Measurements from ENCODE around the gene ZNF592. TPM values are rescaled to one million over a fixed set of nuclear protein-coding genes. Genes with fewer than 3 reads are reported as not detected.

ZNF592 gene
- total RNA-seq (2022) (49.5 and 49.6 TPM in 2 replicates), Bru-seq, nascent RNA (percentile 92 among the genes with signal in this experiment), BruChase-seq, experiment 1, labeled RNA remaining after a 6-hour chase (percentile 91 among the genes with signal in this experiment), BruChase-seq, experiment 2, labeled RNA remaining after a 2-hour chase (percentile 92 among the genes with signal in this experiment)
- long read RNA-seq, full-length matches to known transcripts, result 9 of 33 reads
- long read RNA-seq, partial matches to known transcripts, result 12 of 33 reads
- long read RNA-seq, other reads (novel, unspliced or antisense), result 12 of 33 reads

GRCh38 chr15:84748274-84749110, at the start of gene ZNF592:
ZNF592 (plus strand) TSS chr15:84748592; CDS start chr15:84782676, 34,084 bp downstream.
- CTCF ChIA-PET, result interaction anchor here (0.6 to 1.0 kb wide), 2 partner anchors 13 to 33 kb away, joined by 4 read pairs; partner anchors contain the start of gene SEC11A
- H3K9me3 Mint-ChIP-seq (ENCODE audit: low read depth, unreplicated experiment), result no peaks in the 10 kb centered on the region
- peaks cover 48% of the 10 kb centered on the region for H3K4me1 Mint-ChIP-seq (ENCODE audit: low read depth, unreplicated experiment)
- no peaks in the 10 kb centered on the region for H3K27me3 Mint-ChIP-seq (ENCODE audit: unreplicated experiment)
- peak within 1 kb of the TSS; percentile 84 for H3K27ac Mint-ChIP-seq (ENCODE audit: unreplicated experiment)
- peak within 1 kb of the TSS; percentile 94 for H3K4me3 Mint-ChIP-seq (ENCODE audit: low read depth, unreplicated experiment)
- intact Hi-C loops (cut with micrococcal nuclease; ENCODE audit: unreplicated experiment), result loop anchor here (1.0 kb wide), 1 partner anchor 32 kb away; the partner anchor contains the start of gene SEC11A
- peak; percentile 26 for TF ChIP-seq CTCF (IDR thresholded peaks at IDR 0.05; ENCODE audit: unreplicated experiment)
- no TSS peak for BruUV-seq (replicated peaks)
- peaks cover 42% of the 10 kb centered on the region for H3K36me3 Mint-ChIP-seq (ENCODE audit: insufficient read depth, unreplicated experiment)
- peak; percentile 93 for DNase-seq

GRCh38 chr15:84699538-84700191, 48.7 kb upstream of the ZNF592 start:
- no TSS peak for BruUV-seq (replicated peaks)
- Mint-ChIP-seq H3K27me3 (ENCODE audit: unreplicated experiment) (no peaks in the 10 kb centered on the region), H3K4me3 (ENCODE audit: low read depth, unreplicated experiment) (no peak overlapping the region), H3K9me3 (ENCODE audit: low read depth, unreplicated experiment) (no peaks in the 10 kb centered on the region), H3K36me3 (ENCODE audit: insufficient read depth, unreplicated experiment) (peaks cover 21% of the 10 kb centered on the region), H3K4me1 (ENCODE audit: low read depth, unreplicated experiment) (peaks cover 37% of the 10 kb centered on the region), H3K27ac (ENCODE audit: unreplicated experiment) (peak overlapping the region; percentile 52)
- CTCF ChIA-PET, result interaction anchor here (0.6 to 1.4 kb wide), 2 partner anchors 14 to 129 kb away, joined by 3 to 4 read pairs; no protein-coding TSS in a partner anchor
- intact Hi-C loops (cut with micrococcal nuclease; ENCODE audit: unreplicated experiment), result loop anchor here (5.0 kb wide), 1 partner anchor 53 kb away; no protein-coding TSS in a partner anchor
- DNase-seq, result no peak
- no peak for TF ChIP-seq CTCF (IDR thresholded peaks at IDR 0.05; ENCODE audit: unreplicated experiment)

GRCh38 chr15:84702961-84703482, 45.4 kb upstream of the ZNF592 start:
- H3K36me3 Mint-ChIP-seq (ENCODE audit: insufficient read depth, unreplicated experiment), result peaks cover 28% of the 10 kb centered on the region
- no peak for TF ChIP-seq CTCF (IDR thresholded peaks at IDR 0.05; ENCODE audit: unreplicated experiment)
- intact Hi-C loops (cut with micrococcal nuclease; ENCODE audit: unreplicated experiment), result no loop called here
- no peaks in the 10 kb centered on the region for H3K27me3 Mint-ChIP-seq (ENCODE audit: unreplicated experiment)
- no peak overlapping the region for H3K27ac Mint-ChIP-seq (ENCODE audit: unreplicated experiment)
- CTCF ChIA-PET, result no interaction called here
- no TSS peak for BruUV-seq (replicated peaks)
- H3K9me3 Mint-ChIP-seq (ENCODE audit: low read depth, unreplicated experiment), result no peaks in the 10 kb centered on the region
- no peak overlapping the region for H3K4me3 Mint-ChIP-seq (ENCODE audit: low read depth, unreplicated experiment)
- peaks cover 28% of the 10 kb centered on the region for H3K4me1 Mint-ChIP-seq (ENCODE audit: low read depth, unreplicated experiment)
- DNase-seq, result no peak

GRCh38 chr15:84703808-84704207, 44.6 kb upstream of the ZNF592 start:
- intact Hi-C loops (cut with micrococcal nuclease; ENCODE audit: unreplicated experiment), result no loop called here
- DNase-seq, result no peak
- CTCF ChIA-PET, result interaction anchor here (1.1 kb wide), 1 partner anchor 12 kb away, joined by 3 read pairs; the partner anchor contains the start of gene SEC11A
- Mint-ChIP-seq H3K27me3 (ENCODE audit: unreplicated experiment) (no peaks in the 10 kb centered on the region), H3K4me1 (ENCODE audit: low read depth, unreplicated experiment) (peaks cover 30% of the 10 kb centered on the region), H3K27ac (ENCODE audit: unreplicated experiment) (no peak overlapping the region), H3K9me3 (ENCODE audit: low read depth, unreplicated experiment) (no peaks in the 10 kb centered on the region), H3K36me3 (ENCODE audit: insufficient read depth, unreplicated experiment) (peaks cover 34% of the 10 kb centered on the region), H3K4me3 (ENCODE audit: low read depth, unreplicated experiment) (no peak overlapping the region)
- no peak for TF ChIP-seq CTCF (IDR thresholded peaks at IDR 0.05; ENCODE audit: unreplicated experiment)
- BruUV-seq (replicated peaks), result no TSS peak
